Lung (tissue), 12 donors: ENCODE data around the gene CLK2. TPM values are rescaled to one million over a fixed set of nuclear protein-coding genes. Genes with fewer than 3 reads are reported as not detected.
A peak's percentile ranks its signal among the peaks of the same experiment; 100 is the strongest.
"Not testable (repeated sequence)": the region's sequence is repeated elsewhere in the genome, so short reads cannot be mapped to it uniquely, and the experiment has no call there.

Experiments
- ATAC-seq: fragments of 200-7000 bp; cut with Tn5 transposase; one replicate; pipeline ENCODE4 v1.9.1; 2020; ENCODE audit warnings: moderate number of reproducible peaks; ENCODE audit not compliant: insufficient read depth, low FRiP score
- DNase-seq, 3 donors: peaks; one replicate each; pipeline ENCODE4 v3.0.0-alpha.2; 2013 to 2017
- H3K27ac ChIP-seq, 2 donors: one replicate each; pipeline ENCODE4 v1.5.1; 2013; ENCODE audit warnings: mild to moderate bottlenecking in 2 of 2, moderate library complexity in 2 of 2, control low read depth in 1 of 2, inconsistent platforms in 1 of 2, low read depth in 1 of 2, low read length in 1 of 2
- H3K27me3 ChIP-seq, 3 donors: one replicate each; pipeline ENCODE4 v1.5.1; 2013; ENCODE audit warnings: low read length in 2 of 3; ENCODE audit not compliant: control insufficient read depth in 3 of 3, insufficient read depth in 3 of 3
- H3K36me3 ChIP-seq, 4 donors: one replicate each; pipeline ENCODE4 v1.5.1; 2013; ENCODE audit warnings: low read length in 4 of 4, mild to moderate bottlenecking in 1 of 4, moderate library complexity in 1 of 4; ENCODE audit not compliant: control insufficient read depth in 4 of 4, insufficient read depth in 4 of 4
- H3K4me1 ChIP-seq, 5 donors: one replicate each; pipeline ENCODE4 v1.5.1; 2013; ENCODE audit warnings: low read length in 5 of 5, mild to moderate bottlenecking in 2 of 5, moderate library complexity in 1 of 5; ENCODE audit not compliant: control insufficient read depth in 5 of 5, insufficient read depth in 5 of 5
- H3K4me3 ChIP-seq: one replicate; pipeline ENCODE4 v1.5.1; 2013; ENCODE audit warnings: mild to moderate bottlenecking, control low read depth, moderate library complexity
- H3K9ac ChIP-seq, 2 donors: one replicate each; pipeline ENCODE4 v1.5.1; 2013; ENCODE audit warnings: low read length in 2 of 2, control low read depth in 1 of 2; ENCODE audit not compliant: insufficient read depth in 1 of 2
- H3K9me3 ChIP-seq, 4 donors: one replicate each; pipeline ENCODE4 v1.5.1; 2013; ENCODE audit warnings: low read length in 3 of 4, mild to moderate bottlenecking in 1 of 4, moderate library complexity in 1 of 4; ENCODE audit not compliant: control insufficient read depth in 4 of 4, insufficient read depth in 3 of 4
- CTCF ChIP-seq: IDR thresholded peaks from 2 replicates; pipeline ENCODE4 v1.5.1; 2012; ENCODE audit warnings: mild to moderate bottlenecking; ENCODE audit errors: control extremely low read depth, extremely low read depth
- WGBS, 2 donors: extraction: QIAGEN DNeasy Blood & Tissue Kit; methylation state at CpG; one replicate each; pipeline ENCODE4 v1.1.7; 2013; 5-methylcytosine and 5-hydroxymethylcytosine counted together
- polyA plus RNA-seq, 2 donors: library from polyadenylated mRNA; stranded (reverse); fragments of 200-250 nt; gene quantifications; one replicate each; pipeline ENCODE4 v1.2.1, GENCODE V29; 2013
- total RNA-seq, 2 donors: library from RNA; depleted of rRNA in 1 of 2; stranded (reverse); fragments of >200 nt in 1 of 2; gene quantifications; one replicate each; pipeline ENCODE4 v1.2.1, GENCODE V29; 2014 to 2021
- donor health status: control.
- donor health status: control.
- donor health status: Bipolar disorder and iron deficiency.
- donor health status: healthy.
- donor health status: DM: yes; HTN: yes; CAD: no.

The CLK2 gene
- total and polyA plus RNA-seq, 4 donors: 41.1 to 56.5 (median 54.2) TPM

DNA sequence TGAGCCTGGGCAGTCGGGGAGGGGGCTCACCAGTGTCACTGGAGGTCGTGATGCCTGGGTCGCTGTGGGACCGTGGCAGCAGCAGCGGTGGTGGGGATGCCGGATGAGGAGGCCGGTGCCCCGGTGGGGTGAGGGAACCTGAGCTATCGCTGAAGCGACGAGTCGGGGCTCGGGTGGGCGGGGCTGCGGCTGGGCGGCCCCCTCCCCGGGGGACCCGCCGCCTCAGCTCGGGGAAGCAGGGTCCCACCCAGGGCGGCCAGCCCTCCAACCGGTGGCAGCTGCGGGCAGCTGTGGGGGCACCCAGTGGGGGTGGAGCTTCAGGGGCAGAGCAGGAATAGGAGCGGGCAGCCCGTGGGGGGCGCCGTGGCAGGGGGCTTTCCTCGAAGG lies 23.1 kb downstream of the CLK2 start:
- Histone ChIP-seq H3K27me3 (no peaks in the 10 kb centered on the region), H3K9me3 (no peaks in the 10 kb centered on the region), H3K36me3 (peaks cover 0 to 11% (median 6%) of the 10 kb centered on the region in 4 donors), H3K9ac (no peak overlapping the region), H3K27ac (no peak overlapping the region), H3K4me3 (no peak overlapping the region), H3K4me1 (peaks cover 0 to 27% (median 10%) of the 10 kb centered on the region in 5 donors)
- no peak for ATAC-seq
- no peak for TF ChIP-seq CTCF
- DNase-seq: no peak
- 21 to 27% methylated on average over 25 to 28 of the region's 28 CpGs for WGBS, 2 donors

GRCh38 chr1:155247667-155248553 lies 25.4 kb downstream of the CLK2 start:
- DNase-seq (no peak), ATAC-seq (no peak)
- TF ChIP-seq CTCF: no peak
- Histone ChIP-seq H3K36me3 (peaks cover 0 to 11% (median 6%) of the 10 kb centered on the region in 4 donors), H3K9me3 (no peaks in the 10 kb centered on the region), H3K27ac (no peak overlapping the region), H3K4me3 (no peak overlapping the region), H3K4me1 (peaks cover 0 to 28% (median 3%) of the 10 kb centered on the region in 5 donors), H3K9ac (no peak overlapping the region), H3K27me3 (no peaks in the 10 kb centered on the region)
- WGBS, 2 donors: 94 to 96% methylated on average over 26 of the region's 26 CpGs

DNA sequence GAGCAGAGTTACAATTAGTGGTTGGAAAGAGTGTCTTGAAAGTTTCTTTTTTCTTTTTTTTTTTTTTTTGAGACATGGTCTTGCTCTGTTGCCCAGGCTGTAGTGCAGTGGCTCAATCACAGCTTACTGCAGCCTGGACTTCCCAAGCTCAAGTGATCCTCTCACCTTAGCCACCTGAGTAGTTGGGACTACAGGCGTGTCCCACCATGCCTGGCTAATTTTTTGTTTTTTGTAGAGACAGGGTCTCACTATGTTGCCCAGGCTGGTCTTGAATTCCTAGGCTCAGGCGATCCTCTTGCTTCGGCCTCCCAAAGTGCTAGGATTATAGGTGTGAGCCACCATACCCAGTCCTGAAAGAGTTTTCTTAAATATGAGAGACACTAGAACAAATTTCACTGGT lies 26.5 kb downstream of the CLK2 start:
- not testable (repeated sequence) for DNase-seq, H3K9ac ChIP-seq, H3K9me3 ChIP-seq, ATAC-seq, H3K27ac ChIP-seq, H3K27me3 ChIP-seq, H3K4me3 ChIP-seq
- Histone ChIP-seq H3K4me1 (peaks cover 0 to 26% (median 3%) of the 10 kb centered on the region in 5 donors), H3K36me3 (peaks cover 0 to 11% (median 6%) of the 10 kb centered on the region in 4 donors)
- WGBS, 2 donors: 96 to 98% methylated on average over 3 of the region's 3 CpGs

- no peak for TF ChIP-seq CTCF
- H3K9ac ChIP-seq: peak overlapping the region in 1 of 2 donors; percentile 77
- peak overlapping the region; percentile 74 to 75 for H3K27ac ChIP-seq
- H3K36me3 ChIP-seq: peaks cover 0 to 11% (median 6%) of the 10 kb centered on the region in 4 donors
- ATAC-seq: no peak
- H3K9me3 ChIP-seq: no peaks in the 10 kb centered on the region
- peaks cover 0 to 23% (median 4%) of the 10 kb centered on the region in 5 donors for H3K4me1 ChIP-seq
- no peak for DNase-seq
- no peaks in the 10 kb centered on the region for H3K27me3 ChIP-seq
- WGBS, 2 donors: 66 to 67% methylated on average over 8 of the region's 8 CpGs
- H3K4me3 ChIP-seq: peak overlapping the region; percentile 16
These were observed 28.2 kb downstream of the CLK2 start for GRCh38 chr1:155245163-155245524.
